Endodermal cell (in vitro differentiated cells): ENCODE data around the gene NLRP12. TPM values are rescaled to one million over a fixed set of nuclear protein-coding genes. Genes with fewer than 3 reads are reported as not detected.
"Not testable (repeated sequence)": the region's sequence is repeated elsewhere in the genome, so short reads cannot be mapped to it uniquely, and the experiment has no call there.

Source experiments
- DNase-seq: peaks from one replicate; pipeline ENCODE4 v3.0.0-alpha.2; 2017
- H3K27ac ChIP-seq: 2 replicates; pipeline ENCODE4 v1.5.1; 2013; ENCODE audit warnings: mild to moderate bottlenecking, low read depth, low read length, moderate library complexity
- H3K27me3 ChIP-seq: 2 replicates; pipeline ENCODE4 v1.6.1; 2013; ENCODE audit warnings: mild to moderate bottlenecking, low read length, moderate library complexity; ENCODE audit not compliant: insufficient read depth, control insufficient read depth, poor library complexity, severe bottlenecking
- H3K36me3 ChIP-seq: 2 replicates; pipeline ENCODE4 v1.7.0; 2013; ENCODE audit warnings: mild to moderate bottlenecking, low read length, moderate library complexity; ENCODE audit not compliant: control insufficient read depth, insufficient read depth
- H3K4me1 ChIP-seq: one replicate; pipeline ENCODE4 v1.7.0; 2013; ENCODE audit warnings: low read length; ENCODE audit not compliant: control insufficient read depth, insufficient read depth
- H3K4me3 ChIP-seq: 2 replicates; pipeline ENCODE4 v1.5.1; 2013; ENCODE audit warnings: mild to moderate bottlenecking, low read length, moderate library complexity
- H3K9ac ChIP-seq: 2 replicates; pipeline ENCODE4 v1.6.1; 2013; ENCODE audit warnings: mild to moderate bottlenecking, low read length, moderate library complexity; ENCODE audit not compliant: poor library complexity, severe bottlenecking; ENCODE audit errors: extremely low read depth
- H3K9me3 ChIP-seq: 2 replicates; pipeline ENCODE4 v1.6.1; 2013; ENCODE audit warnings: mild to moderate bottlenecking, low read length, moderate library complexity; ENCODE audit not compliant: control insufficient read depth
- H3K27ac Mint-ChIP-seq: 2 replicates; pipeline ENCODE4 v1.8.0; 2020; ENCODE audit warnings: mixed read lengths
- H3K27me3 Mint-ChIP-seq: 2 replicates; pipeline ENCODE4 v1.8.0; 2021; ENCODE audit warnings: mild to moderate bottlenecking, mixed read lengths; ENCODE audit not compliant: insufficient read depth
- H3K36me3 Mint-ChIP-seq: 2 replicates; pipeline ENCODE4 v1.8.0; 2020; ENCODE audit warnings: low read depth, mixed read lengths
- H3K4me1 Mint-ChIP-seq: 2 replicates; pipeline ENCODE4 v1.8.0; 2020; ENCODE audit warnings: mixed read lengths
- H3K4me3 Mint-ChIP-seq: 2 replicates; pipeline ENCODE4 v1.8.0; 2020; ENCODE audit warnings: mild to moderate bottlenecking, moderate library complexity, mixed read lengths
- H3K9me3 Mint-ChIP-seq: 2 replicates; pipeline ENCODE4 v1.8.0; 2020; ENCODE audit warnings: mild to moderate bottlenecking, mixed read lengths
- CTCF ChIP-seq: fragments of 200-600 bp; sonication (generic); conservative IDR thresholded peaks from 2 replicates; pipeline ENCODE4 v1.5.0; 2021; ENCODE audit warnings: antibody characterized with exemption, mild to moderate bottlenecking
- WGBS, 2 experiments: methylation state at CpG; one replicate each; pipeline versions ENCODE4 v1.1.5 to v1.1.7; 2013; ENCODE audit warnings: missing lambda C conversion rate in 2 of 2, mixed read lengths in 1 of 2; ENCODE audit not compliant: insufficient coverage in 1 of 2, insufficient read length in 1 of 2; 5-methylcytosine and 5-hydroxymethylcytosine counted together
- microRNA-seq: library from miRNA; unstranded; fragments of <30 nt; microRNA quantifications from one replicate; pipeline ENCODE4 v1.2.0, GENCODE V29; 2020; ENCODE audit warnings: borderline microRNAs expressed
- total RNA-seq, 2 donors: library from RNA; stranded (reverse); fragmentation: NEBNext Ultra II Directional in 1 of 2; extraction: Animal tissue kit (Norgen Biotek cat#: 25700) in 1 of 2; gene quantifications; 2 replicates in 1 of 2; 3 replicates in 1 of 2; pipeline ENCODE4 v1.2.1, GENCODE V29; 2021

Gene NLRP12
- total RNA-seq, 2 donors from 2014 or later: 0.20 to 2.6 TPM

- DNase-seq: no peak
- H3K27me3 ChIP-seq: no peaks in the 10 kb centered on the region
- WGBS, 2 experiments: 96 to 97% methylated on average over 12 to 27 of the region's 27 CpGs
- Mint-ChIP-seq H3K36me3 (no peaks in the 10 kb centered on the region), H3K4me1 (peaks cover 28% of the 10 kb centered on the region), H3K4me3 (no peak overlapping the region), H3K27me3 (no peaks in the 10 kb centered on the region), H3K27ac (peak overlapping the region; percentile 88), H3K9me3 (no peaks in the 10 kb centered on the region)
- H3K4me1 ChIP-seq: no peaks in the 10 kb centered on the region
- no peak overlapping the region for H3K4me3 ChIP-seq
- H3K9me3 ChIP-seq: no peaks in the 10 kb centered on the region
- no peak for TF ChIP-seq CTCF
- H3K27ac ChIP-seq: no peak overlapping the region
- H3K36me3 ChIP-seq: no peaks in the 10 kb centered on the region
- H3K9ac ChIP-seq: no peak overlapping the region
Measured at GRCh38 chr19:53768401-53768800, 55.7 kb downstream of the NLRP12 start.

DNA sequence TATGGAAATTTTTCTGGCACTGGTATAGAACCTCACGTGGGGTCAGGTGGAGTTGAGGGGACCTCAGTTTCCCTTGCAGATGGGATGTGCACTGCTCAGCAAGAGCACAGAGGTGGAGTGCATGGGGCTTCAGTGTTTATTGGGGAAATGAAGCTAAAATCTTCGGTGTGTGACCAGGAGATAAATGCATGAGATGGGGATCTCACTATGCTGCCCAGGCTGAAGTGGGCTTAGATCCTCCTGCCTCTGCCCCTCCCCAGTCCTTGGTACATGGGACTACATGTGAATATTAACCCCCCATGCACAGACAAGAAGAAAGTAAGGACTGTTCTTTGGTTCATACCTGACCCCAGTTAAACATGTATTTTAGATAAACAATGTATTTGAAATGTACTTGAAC is 65.1 kb downstream of the NLRP12 start:
- not testable (repeated sequence) for H3K9ac ChIP-seq, H3K4me3 ChIP-seq, H3K4me3 Mint-ChIP-seq, H3K4me1 ChIP-seq, H3K27me3 Mint-ChIP-seq, H3K36me3 Mint-ChIP-seq, H3K9me3 ChIP-seq, H3K36me3 ChIP-seq, H3K27me3 ChIP-seq, H3K9me3 Mint-ChIP-seq, H3K4me1 Mint-ChIP-seq, DNase-seq, H3K27ac ChIP-seq, H3K27ac Mint-ChIP-seq
- WGBS, 2 experiments: 93 to 100% methylated on average over 2 of the region's 2 CpGs

Small RNA genes within 50 kb of the gene (microRNA-seq; reads per million reads assigned to microRNA genes)
- gene MIR1283-2 (not detected), gene MIR371A (not detected), gene MIR372 (2,800 reads per million, percentile 97 among the genes with 10 or more reads in this experiment), gene MIR373 (437 reads per million, percentile 90 among the genes with 10 or more reads in this experiment), gene MIR516A1 (not detected), gene MIR516A2 (not detected), gene MIR519A1 (3.1 reads per million, percentile 22 among the genes with 10 or more reads in this experiment), gene MIR521-1 (not detected), gene MIR522 (26.1 reads per million, percentile 59 among the genes with 10 or more reads in this experiment), gene MIR527 (1.0 reads per million)

Other genes with a start within 250 kb of the NLRP12 start
- not detected for gene DPRX, start 192.3 kb downstream of the NLRP12 start, total RNA-seq
- 100 to 1,000 TPM; 112 to 157 TPM for gene MYADM, start 43.6 kb upstream of the NLRP12 start, total RNA-seq
- 1 to 10 TPM; 2.7 to 5.6 TPM for gene PRKCG, start 57.9 kb upstream of the NLRP12 start, total RNA-seq
- gene CACNG7, start 85.0 kb upstream of the NLRP12 start, total RNA-seq: 1 to 10 TPM; 2.7 to 3.4 TPM
- gene CACNG8, start 138.6 kb upstream of the NLRP12 start, total RNA-seq: 1 to 10 TPM in 1 of 2 donors, under 1 TPM in 1; 0.48 to 4.8 TPM
- gene CACNG6, start 167.3 kb upstream of the NLRP12 start, total RNA-seq: 1 to 10 TPM in 1 of 2 donors, under 1 TPM in 1; 0.92 to 1.8 TPM
- not detected for gene VSTM1, start 239.6 kb upstream of the NLRP12 start, total RNA-seq